Upper lobe of left lung (tissue), 4 donors: ENCODE measurements around the gene AEBP2.

Source experiments
- POLR2A ChIP-seq, 4 donors: fragments of 450-650 bp; IDR thresholded peaks; one replicate each; pipeline ENCODE4 v1.5.1; 2016 to 2017; ENCODE audit warnings: antibody characterized with exemption in 4 of 4, mild to moderate bottlenecking in 2 of 4
- TF ChIP-seq, protein P1 (sequence below), 6 experiments: fragments of 450-650 bp in 4 of 6; fragments of 200-600 bp in 2 of 6; sonication (generic) in 2 of 6; IDR thresholded peaks; one replicate each; pipeline ENCODE4 v1.5.1; 2016 to 2019; ENCODE audit warnings: antibody characterized with exemption in 6 of 6

DNA sequence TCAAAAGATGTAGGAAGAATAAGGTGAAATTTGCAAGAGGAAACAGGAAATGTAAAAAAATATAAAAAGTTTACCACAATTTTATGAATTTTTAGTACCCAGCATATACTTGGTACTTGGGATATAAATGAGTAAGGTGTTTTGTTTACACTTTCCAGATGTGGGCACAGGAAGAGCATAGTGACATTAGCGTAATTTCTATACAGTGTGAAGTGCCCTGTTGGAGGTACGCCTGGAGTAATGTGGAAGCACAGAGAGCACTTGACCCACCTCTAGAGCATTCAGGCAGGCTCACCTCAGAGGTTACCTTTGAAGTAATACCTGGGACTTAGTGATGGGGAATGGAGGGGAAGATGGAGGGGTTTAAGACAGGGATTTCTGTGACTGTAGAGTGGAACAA is 89.5 kb downstream of the AEBP2 start:
- TF ChIP-seq, protein P1, sequence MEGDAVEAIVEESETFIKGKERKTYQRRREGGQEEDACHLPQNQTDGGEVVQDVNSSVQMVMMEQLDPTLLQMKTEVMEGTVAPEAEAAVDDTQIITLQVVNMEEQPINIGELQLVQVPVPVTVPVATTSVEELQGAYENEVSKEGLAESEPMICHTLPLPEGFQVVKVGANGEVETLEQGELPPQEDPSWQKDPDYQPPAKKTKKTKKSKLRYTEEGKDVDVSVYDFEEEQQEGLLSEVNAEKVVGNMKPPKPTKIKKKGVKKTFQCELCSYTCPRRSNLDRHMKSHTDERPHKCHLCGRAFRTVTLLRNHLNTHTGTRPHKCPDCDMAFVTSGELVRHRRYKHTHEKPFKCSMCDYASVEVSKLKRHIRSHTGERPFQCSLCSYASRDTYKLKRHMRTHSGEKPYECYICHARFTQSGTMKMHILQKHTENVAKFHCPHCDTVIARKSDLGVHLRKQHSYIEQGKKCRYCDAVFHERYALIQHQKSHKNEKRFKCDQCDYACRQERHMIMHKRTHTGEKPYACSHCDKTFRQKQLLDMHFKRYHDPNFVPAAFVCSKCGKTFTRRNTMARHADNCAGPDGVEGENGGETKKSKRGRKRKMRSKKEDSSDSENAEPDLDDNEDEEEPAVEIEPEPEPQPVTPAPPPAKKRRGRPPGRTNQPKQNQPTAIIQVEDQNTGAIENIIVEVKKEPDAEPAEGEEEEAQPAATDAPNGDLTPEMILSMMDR (IDR thresholded peaks at IDR 0.05) = no peak
- TF ChIP-seq POLR2A (IDR thresholded peaks at IDR 0.05) = no peak
